SK-N-SH (cell line): ENCODE data around the gene ERRFI1. TPM values are rescaled to one million over a fixed set of nuclear protein-coding genes. Genes with fewer than 3 reads are reported as not detected.

Experiments used
- CTCF ChIA-PET: fragments of 300-600, 350-600 bp; formaldehyde crosslinking; extraction: SDS; loops from one replicate; lab custom pipeline; 2021; lab: Yijun Ruan, JAX
- POLR2A ChIA-PET: fragments of 350-600 bp; sonication (Branson Sonifier 250); formaldehyde crosslinking; extraction: SDS; loops from one replicate; lab custom pipeline; 2020; ENCODE audit warnings: antibody characterized with exemption, inconsistent platforms; lab: Yijun Ruan, JAX
- DNase-seq: peaks from one replicate; pipeline ENCODE4 v3.0.0; 2012
- H2AFZ ChIP-seq: fragments of 200-600 bp; sonication (generic); 2 replicates; pipeline ENCODE4 v1.8.1; 2016; ENCODE audit warnings: antibody characterized with exemption, mild to moderate bottlenecking, low read depth
- H3F3A ChIP-seq: fragments of 200-600 bp; sonication (generic); replicated peaks from 2 replicates; pipeline ENCODE3; 2016; ENCODE audit warnings: antibody characterized with exemption, mild to moderate bottlenecking; ENCODE audit not compliant: insufficient read depth
- H3K27ac ChIP-seq, 2 experiments: fragments of 200-500 bp in 1 of 2; fragments of 200-600 bp in 1 of 2; sonication (Bioruptor generic) in 1 of 2; sonication (generic), shearing (Covaris generic) in 1 of 2; 2 replicates each; pipeline versions ENCODE4 v1.5.1 to v1.6.1; 2014 to 2016; ENCODE audit warnings: low read depth in 2 of 2, inconsistent platforms in 1 of 2, low read length in 1 of 2, mild to moderate bottlenecking in 1 of 2, mixed read lengths in 1 of 2
- H3K27me3 ChIP-seq: fragments of 200-600 bp; sonication (generic), shearing (Covaris generic); 2 replicates; pipeline ENCODE4 v1.6.1; 2016; ENCODE audit warnings: mixed run types; ENCODE audit not compliant: insufficient read depth
- H3K36me3 ChIP-seq, 2 experiments: fragments of 200-500 bp in 1 of 2; fragments of 200-600 bp in 1 of 2; sonication (Bioruptor generic) in 1 of 2; sonication (generic) in 1 of 2; replicated peaks in 1 of 2; 2 replicates each; pipeline versions ENCODE3 to v1.5.1; 2014 to 2016; ENCODE audit warnings: low read length in 1 of 2, mild to moderate bottlenecking in 1 of 2; ENCODE audit not compliant: insufficient read depth in 2 of 2, control insufficient read depth in 1 of 2
- H3K4me1 ChIP-seq, 2 experiments: fragments of 200-500 bp in 1 of 2; fragments of 200-600 bp in 1 of 2; sonication (Bioruptor generic) in 1 of 2; sonication (generic), shearing (Covaris generic) in 1 of 2; 2 replicates each; pipeline versions ENCODE4 v1.5.1 to v1.6.1; 2014 to 2016; ENCODE audit warnings: low read depth in 1 of 2, low read length in 1 of 2, mixed run types in 1 of 2; ENCODE audit not compliant: insufficient read depth in 2 of 2, control insufficient read depth in 1 of 2
- H3K4me2 ChIP-seq: fragments of 200-600 bp; sonication (generic), shearing (Covaris generic); 2 replicates; pipeline ENCODE4 v1.6.1; 2017; ENCODE audit warnings: mixed run types
- H3K4me3 ChIP-seq, 2 experiments: fragments of 200-500 bp in 1 of 2; fragments of 200-600 bp in 1 of 2; sonication (Bioruptor generic) in 1 of 2; sonication (generic), shearing (Covaris generic) in 1 of 2; 2 replicates each; pipeline versions ENCODE4 v1.5.1 to v1.8.1; 2014 to 2016; ENCODE audit warnings: low read depth in 2 of 2, inconsistent platforms in 1 of 2, low read length in 1 of 2, mild to moderate bottlenecking in 1 of 2, mixed read lengths in 1 of 2, moderate library complexity in 1 of 2
- H3K79me2 ChIP-seq: fragments of 200-600 bp; sonication (generic); 2 replicates; pipeline ENCODE4 v1.8.1; 2017; ENCODE audit warnings: mild to moderate bottlenecking; ENCODE audit not compliant: insufficient read depth
- H3K9ac ChIP-seq: fragments of 200-600 bp; sonication (generic); 2 replicates; pipeline ENCODE4 v1.6.1; 2017; ENCODE audit warnings: mixed run types
- H3K9me2 ChIP-seq: fragments of 200-600 bp; sonication (generic); 2 replicates; pipeline ENCODE4 v1.6.1; 2017; ENCODE audit warnings: mixed run types
- H3K9me3 ChIP-seq: fragments of 200-600 bp; sonication (generic); 2 replicates; pipeline ENCODE4 v1.6.1; 2017; ENCODE audit warnings: mixed run types, mild to moderate bottlenecking, moderate library complexity
- H4K20me1 ChIP-seq: fragments of 200-600 bp; sonication (generic); 2 replicates; pipeline ENCODE4 v1.6.1; 2017; ENCODE audit warnings: mild to moderate bottlenecking, mixed run types; ENCODE audit not compliant: insufficient read depth
- EP300 ChIP-seq, 2 experiments: IDR thresholded peaks; 2 replicates each; pipeline versions ENCODE4 v1.4.0 to v1.6.1; 2012; ENCODE audit warnings: borderline replicate concordance in 1 of 2, low read depth in 1 of 2, low read length in 1 of 2
- EZH2phosphoT487 ChIP-seq: fragments of 200-600 bp; sonication (generic); IDR thresholded peaks from 2 replicates; pipeline ENCODE4 v1.6.1; 2017; ENCODE audit warnings: low read depth, mixed run types, mild to moderate bottlenecking, antibody characterized with exemption, moderate library complexity, borderline replicate concordance
- FOXJ3 ChIP-seq: sonication (generic); formaldehyde crosslinking; IDR thresholded peaks from 2 replicates; pipeline ENCODE4 v1.5.1; 2020; ENCODE audit warnings: mild to moderate bottlenecking, missing genetic modification reagents
- GABPA ChIP-seq: IDR thresholded peaks from 2 replicates; pipeline ENCODE4 v1.4.0; 2012; ENCODE audit warnings: low read depth, mild to moderate bottlenecking
- GATA2 ChIP-seq: sonication (generic); formaldehyde crosslinking; IDR thresholded peaks from 2 replicates; pipeline ENCODE4 v1.5.0; 2020; ENCODE audit warnings: mild to moderate bottlenecking, missing genetic modification reagents
- IRF3 ChIP-seq: fragments of 150-350 bp; IDR thresholded peaks from 2 replicates; pipeline ENCODE4 v1.6.1; 2016; ENCODE audit warnings: mild to moderate bottlenecking, low read depth, low read length
- RAD21 ChIP-seq: IDR thresholded peaks from 2 replicates; pipeline ENCODE4 v1.6.1; 2012; ENCODE audit warnings: mild to moderate bottlenecking, low read length
- RCOR1 ChIP-seq: fragments of 150-350 bp; IDR thresholded peaks from 2 replicates; pipeline ENCODE4 v1.6.1; 2017; ENCODE audit warnings: antibody characterized with exemption, low read length
- RFX5 ChIP-seq: IDR thresholded peaks from 2 replicates; pipeline ENCODE4 v1.6.1; 2012; ENCODE audit warnings: mild to moderate bottlenecking, improper control_type of control experiment, low read length
- USF2 ChIP-seq: fragments of 150-350 bp; IDR thresholded peaks from 2 replicates; pipeline ENCODE4 v1.6.1; 2017; ENCODE audit warnings: antibody characterized with exemption, low read length, low read depth, borderline replicate concordance
- YY1 ChIP-seq: IDR thresholded peaks from 2 replicates; pipeline ENCODE4 v1.4.0; 2012; ENCODE audit warnings: low read depth, mild to moderate bottlenecking
- WGBS: methylation state at CpG from one replicate; pipeline ENCODE4 v1.1.6; 2017; ENCODE audit warnings: low lambda C conversion rate; 5-methylcytosine and 5-hydroxymethylcytosine counted together
- polyA plus RNA-seq, 3 experiments: library from polyadenylated mRNA; depleted of rRNA; stranded (reverse); fragments of >200 nt; gene quantifications; 2 replicates each; pipeline ENCODE4 v1.2.3, GENCODE V29; 2012
- TF ChIP-seq, protein P1 (sequence below): IDR thresholded peaks from 2 replicates; pipeline ENCODE4 v1.6.1; 2012; ENCODE audit warnings: mild to moderate bottlenecking, low read depth, low read length, moderate library complexity
- TF ChIP-seq, protein P2 (sequence below): fragments of 200-600 bp; sonication (generic); IDR thresholded peaks from 2 replicates; pipeline ENCODE4 v1.6.1; 2017; ENCODE audit warnings: antibody characterized with exemption, mild to moderate bottlenecking, moderate library complexity
- TF ChIP-seq, protein P3 (sequence below): IDR thresholded peaks from 2 replicates; pipeline ENCODE4 v1.4.0; 2012; ENCODE audit warnings: low read depth
- TF ChIP-seq, protein P4 (sequence below): IDR thresholded peaks from 2 replicates; pipeline ENCODE4 v1.4.0; 2012; ENCODE audit warnings: low read depth, borderline replicate concordance

The ERRFI1 gene
- polyA plus RNA-seq, 1 of the 3 experiments (the other 2 are of a cell fraction) = 65.6 TPM

GRCh38 chr1:8063298-8064036, 37.4 kb upstream of the ERRFI1 start (continued):
- no peak for TF ChIP-seq GABPA
- TF ChIP-seq FOXJ3 = no peak
- TF ChIP-seq GATA2 (CRISPR knock-in tag) = no peak
- no peak for TF ChIP-seq EP300 (IDR thresholded peaks at IDR 0.05; ENCODE audit: borderline replicate concordance in 1 of 2, low read depth in 1 of 2, low read length in 1 of 2)
- no peak for TF ChIP-seq USF2
- TF ChIP-seq, protein P1, sequence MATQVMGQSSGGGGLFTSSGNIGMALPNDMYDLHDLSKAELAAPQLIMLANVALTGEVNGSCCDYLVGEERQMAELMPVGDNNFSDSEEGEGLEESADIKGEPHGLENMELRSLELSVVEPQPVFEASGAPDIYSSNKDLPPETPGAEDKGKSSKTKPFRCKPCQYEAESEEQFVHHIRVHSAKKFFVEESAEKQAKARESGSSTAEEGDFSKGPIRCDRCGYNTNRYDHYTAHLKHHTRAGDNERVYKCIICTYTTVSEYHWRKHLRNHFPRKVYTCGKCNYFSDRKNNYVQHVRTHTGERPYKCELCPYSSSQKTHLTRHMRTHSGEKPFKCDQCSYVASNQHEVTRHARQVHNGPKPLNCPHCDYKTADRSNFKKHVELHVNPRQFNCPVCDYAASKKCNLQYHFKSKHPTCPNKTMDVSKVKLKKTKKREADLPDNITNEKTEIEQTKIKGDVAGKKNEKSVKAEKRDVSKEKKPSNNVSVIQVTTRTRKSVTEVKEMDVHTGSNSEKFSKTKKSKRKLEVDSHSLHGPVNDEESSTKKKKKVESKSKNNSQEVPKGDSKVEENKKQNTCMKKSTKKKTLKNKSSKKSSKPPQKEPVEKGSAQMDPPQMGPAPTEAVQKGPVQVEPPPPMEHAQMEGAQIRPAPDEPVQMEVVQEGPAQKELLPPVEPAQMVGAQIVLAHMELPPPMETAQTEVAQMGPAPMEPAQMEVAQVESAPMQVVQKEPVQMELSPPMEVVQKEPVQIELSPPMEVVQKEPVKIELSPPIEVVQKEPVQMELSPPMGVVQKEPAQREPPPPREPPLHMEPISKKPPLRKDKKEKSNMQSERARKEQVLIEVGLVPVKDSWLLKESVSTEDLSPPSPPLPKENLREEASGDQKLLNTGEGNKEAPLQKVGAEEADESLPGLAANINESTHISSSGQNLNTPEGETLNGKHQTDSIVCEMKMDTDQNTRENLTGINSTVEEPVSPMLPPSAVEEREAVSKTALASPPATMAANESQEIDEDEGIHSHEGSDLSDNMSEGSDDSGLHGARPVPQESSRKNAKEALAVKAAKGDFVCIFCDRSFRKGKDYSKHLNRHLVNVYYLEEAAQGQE = no peak
- TF ChIP-seq, all 33 proteins: peak for 0

- Histone ChIP-seq H3K9ac (no peak overlapping the region), H3K36me3 (no peaks in the 10 kb centered on the region), H3F3A (peaks cover 16% of the 10 kb centered on the region), H4K20me1 (no peaks in the 10 kb centered on the region), H3K9me3 (no peaks in the 10 kb centered on the region), H3K27me3 (no peaks in the 10 kb centered on the region), H3K4me2 (no peak overlapping the region), H3K79me2 (no peaks in the 10 kb centered on the region), H3K4me3 (no peak overlapping the region), H2AFZ (no peak overlapping the region), H3K9me2 (no peaks in the 10 kb centered on the region), H3K27ac (no peak overlapping the region; a peak in 1 of 4 replicates), H3K4me1 (peaks cover 0 to 4% of the 10 kb centered on the region in 2 experiments; a peak in 1 of 4 replicates)
- CTCF ChIA-PET = no interaction called here
- TF ChIP-seq IRF3 = no peak
- TF ChIP-seq EZH2phosphoT487 = no peak
- no peak for TF ChIP-seq RFX5
- TF ChIP-seq GABPA = no peak
- TF ChIP-seq RCOR1 = no peak
- no peak for TF ChIP-seq RAD21
- TF ChIP-seq, protein P2, sequence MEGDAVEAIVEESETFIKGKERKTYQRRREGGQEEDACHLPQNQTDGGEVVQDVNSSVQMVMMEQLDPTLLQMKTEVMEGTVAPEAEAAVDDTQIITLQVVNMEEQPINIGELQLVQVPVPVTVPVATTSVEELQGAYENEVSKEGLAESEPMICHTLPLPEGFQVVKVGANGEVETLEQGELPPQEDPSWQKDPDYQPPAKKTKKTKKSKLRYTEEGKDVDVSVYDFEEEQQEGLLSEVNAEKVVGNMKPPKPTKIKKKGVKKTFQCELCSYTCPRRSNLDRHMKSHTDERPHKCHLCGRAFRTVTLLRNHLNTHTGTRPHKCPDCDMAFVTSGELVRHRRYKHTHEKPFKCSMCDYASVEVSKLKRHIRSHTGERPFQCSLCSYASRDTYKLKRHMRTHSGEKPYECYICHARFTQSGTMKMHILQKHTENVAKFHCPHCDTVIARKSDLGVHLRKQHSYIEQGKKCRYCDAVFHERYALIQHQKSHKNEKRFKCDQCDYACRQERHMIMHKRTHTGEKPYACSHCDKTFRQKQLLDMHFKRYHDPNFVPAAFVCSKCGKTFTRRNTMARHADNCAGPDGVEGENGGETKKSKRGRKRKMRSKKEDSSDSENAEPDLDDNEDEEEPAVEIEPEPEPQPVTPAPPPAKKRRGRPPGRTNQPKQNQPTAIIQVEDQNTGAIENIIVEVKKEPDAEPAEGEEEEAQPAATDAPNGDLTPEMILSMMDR = no peak
- TF ChIP-seq, protein P3, sequence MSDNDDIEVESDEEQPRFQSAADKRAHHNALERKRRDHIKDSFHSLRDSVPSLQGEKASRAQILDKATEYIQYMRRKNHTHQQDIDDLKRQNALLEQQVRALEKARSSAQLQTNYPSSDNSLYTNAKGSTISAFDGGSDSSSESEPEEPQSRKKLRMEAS = no peak
- TF ChIP-seq USF2 = no peak
- TF ChIP-seq, protein P4, sequence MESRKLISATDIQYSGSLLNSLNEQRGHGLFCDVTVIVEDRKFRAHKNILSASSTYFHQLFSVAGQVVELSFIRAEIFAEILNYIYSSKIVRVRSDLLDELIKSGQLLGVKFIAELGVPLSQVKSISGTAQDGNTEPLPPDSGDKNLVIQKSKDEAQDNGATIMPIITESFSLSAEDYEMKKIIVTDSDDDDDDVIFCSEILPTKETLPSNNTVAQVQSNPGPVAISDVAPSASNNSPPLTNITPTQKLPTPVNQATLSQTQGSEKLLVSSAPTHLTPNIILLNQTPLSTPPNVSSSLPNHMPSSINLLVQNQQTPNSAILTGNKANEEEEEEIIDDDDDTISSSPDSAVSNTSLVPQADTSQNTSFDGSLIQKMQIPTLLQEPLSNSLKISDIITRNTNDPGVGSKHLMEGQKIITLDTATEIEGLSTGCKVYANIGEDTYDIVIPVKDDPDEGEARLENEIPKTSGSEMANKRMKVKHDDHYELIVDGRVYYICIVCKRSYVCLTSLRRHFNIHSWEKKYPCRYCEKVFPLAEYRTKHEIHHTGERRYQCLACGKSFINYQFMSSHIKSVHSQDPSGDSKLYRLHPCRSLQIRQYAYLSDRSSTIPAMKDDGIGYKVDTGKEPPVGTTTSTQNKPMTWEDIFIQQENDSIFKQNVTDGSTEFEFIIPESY = no peak
- no peak for TF ChIP-seq YY1
- WGBS = 96% methylated on average over 4 of the region's 4 CpGs
- POLR2A ChIA-PET = no interaction called here
- DNase-seq = no peak
These were observed 36.8 kb upstream of the ERRFI1 start for GRCh38 chr1:8062861-8063260.
